GM12873 (cell line): Measurements from ENCODE around the gene KLRB1.

ENCODE experiments used
- TF ChIP-seq, protein P1 (sequence below): IDR thresholded peaks from 2 replicates; pipeline ENCODE4 v1.5.1; 2012; ENCODE audit warnings: low read depth, mild to moderate bottlenecking, moderate library complexity, low read length, control low read depth; ENCODE audit not compliant: insufficient read depth; ENCODE audit errors: missing control alignments

The KLRB1 gene

DNA sequence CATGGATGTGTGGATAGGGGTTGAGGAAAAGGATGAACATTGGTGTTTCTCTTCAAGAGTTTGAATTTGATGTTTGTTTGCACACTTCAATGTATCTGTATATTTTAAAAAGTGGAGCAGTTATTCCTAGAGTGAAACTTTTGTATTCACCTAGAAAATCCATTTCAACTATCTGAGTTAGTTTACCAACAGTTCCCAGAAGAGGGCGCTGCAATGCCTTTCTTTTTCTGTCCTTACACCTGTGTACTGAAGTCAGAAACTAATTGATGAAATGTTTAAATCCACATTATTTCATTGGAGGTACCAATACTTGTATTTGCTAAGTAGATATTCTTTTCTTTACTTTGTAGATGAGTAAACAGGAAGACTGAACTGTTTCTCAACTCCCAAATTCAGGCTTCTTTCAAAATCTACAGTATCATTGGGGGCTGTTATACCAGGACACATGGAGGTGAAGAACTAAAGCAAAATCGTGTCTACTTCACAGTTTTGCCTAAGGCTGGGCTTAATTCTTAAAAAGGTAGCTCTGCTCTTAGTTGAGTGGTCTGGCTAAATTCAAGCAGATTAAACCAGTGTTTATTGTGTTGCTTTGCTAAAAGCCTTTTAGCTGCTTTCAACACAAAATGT lies 26.6 kb upstream of the KLRB1 start:
- TF ChIP-seq, protein P1, sequence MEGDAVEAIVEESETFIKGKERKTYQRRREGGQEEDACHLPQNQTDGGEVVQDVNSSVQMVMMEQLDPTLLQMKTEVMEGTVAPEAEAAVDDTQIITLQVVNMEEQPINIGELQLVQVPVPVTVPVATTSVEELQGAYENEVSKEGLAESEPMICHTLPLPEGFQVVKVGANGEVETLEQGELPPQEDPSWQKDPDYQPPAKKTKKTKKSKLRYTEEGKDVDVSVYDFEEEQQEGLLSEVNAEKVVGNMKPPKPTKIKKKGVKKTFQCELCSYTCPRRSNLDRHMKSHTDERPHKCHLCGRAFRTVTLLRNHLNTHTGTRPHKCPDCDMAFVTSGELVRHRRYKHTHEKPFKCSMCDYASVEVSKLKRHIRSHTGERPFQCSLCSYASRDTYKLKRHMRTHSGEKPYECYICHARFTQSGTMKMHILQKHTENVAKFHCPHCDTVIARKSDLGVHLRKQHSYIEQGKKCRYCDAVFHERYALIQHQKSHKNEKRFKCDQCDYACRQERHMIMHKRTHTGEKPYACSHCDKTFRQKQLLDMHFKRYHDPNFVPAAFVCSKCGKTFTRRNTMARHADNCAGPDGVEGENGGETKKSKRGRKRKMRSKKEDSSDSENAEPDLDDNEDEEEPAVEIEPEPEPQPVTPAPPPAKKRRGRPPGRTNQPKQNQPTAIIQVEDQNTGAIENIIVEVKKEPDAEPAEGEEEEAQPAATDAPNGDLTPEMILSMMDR = peak; percentile 65

GRCh38 chr12:9632766-9633165 lies 25.1 kb upstream of the KLRB1 start:
- TF ChIP-seq, protein P1 = no peak

DNA sequence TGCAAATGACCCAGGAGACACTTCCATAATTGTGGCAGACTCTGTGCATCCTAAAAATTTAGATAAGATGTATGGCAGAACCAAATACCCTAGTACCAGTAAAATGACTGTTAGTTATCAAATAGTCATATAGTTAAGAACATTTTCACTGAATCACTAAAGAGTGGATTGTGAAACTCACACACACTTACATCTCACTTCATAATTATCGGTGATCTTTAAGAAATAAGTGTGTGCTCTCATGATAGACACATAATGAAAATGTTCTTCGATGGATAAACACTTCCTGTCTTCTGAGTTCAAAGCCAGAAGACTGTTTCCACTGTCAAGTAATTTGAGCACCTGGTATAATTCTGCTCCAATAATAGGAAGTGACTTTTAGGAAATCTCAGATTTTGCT lies 19.1 kb upstream of the KLRB1 start:
- TF ChIP-seq, protein P1 = no peak

- TF ChIP-seq, protein P1 = no peak
Observed at GRCh38 chr12:9626291-9626690, 18.6 kb upstream of the KLRB1 start.

DNA sequence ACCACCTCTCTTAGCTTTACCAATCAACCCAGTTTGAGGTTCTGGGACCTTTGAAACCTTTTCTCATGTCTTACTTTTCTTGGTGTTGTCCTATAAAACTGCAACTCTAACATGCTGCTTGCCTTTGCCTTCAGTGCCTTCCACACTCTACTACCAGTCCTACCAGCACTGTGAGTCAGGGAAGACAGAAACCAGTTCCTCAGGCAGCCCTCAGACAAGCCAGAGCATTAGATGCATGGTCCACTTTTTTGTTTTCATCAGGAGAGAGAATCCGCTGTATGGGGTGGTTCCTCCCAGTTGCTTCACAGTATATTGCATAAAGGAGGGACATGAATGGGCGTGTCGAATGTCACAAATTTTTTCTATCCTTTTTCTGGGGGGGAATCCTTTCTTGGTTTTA lies 17.3 kb upstream of the KLRB1 start:
- TF ChIP-seq, protein P1 = no peak

- TF ChIP-seq, protein P1 = no peak
Observed at GRCh38 chr12:9619411-9620179, 11.9 kb upstream of the KLRB1 start.

GRCh38 chr12:9617124-9617523 lies 9.4 kb upstream of the KLRB1 start:
- TF ChIP-seq, protein P1 = no peak
